A549 (cell line): Measurements from ENCODE around the gene DOCK11. TPM values are rescaled to one million over a fixed set of nuclear protein-coding genes. Genes with fewer than 3 reads are reported as not detected.

Experiments used
- ATAC-seq, 2 experiments: fragments of 200-7000 bp in 1 of 2; fragments of >200 bp in 1 of 2; cut with Nextera tagmentation in 1 of 2; cut with Tn5 transposase in 1 of 2; 3 replicates each; pipeline versions ENCODE4 v1.8.0 to v1.9.1; 2018 to 2020; ENCODE audit warnings: mild to moderate bottlenecking in 1 of 2, moderate library complexity in 1 of 2
- CTCF ChIA-PET: fragments of 300-600 bp; sonication (Branson Sonifier 250); formaldehyde crosslinking; extraction: SDS; loops from one replicate; lab custom pipeline; 2021; ENCODE audit warnings: antibody characterized with exemption, inconsistent platforms; lab: Yijun Ruan, JAX
- POLR2A ChIA-PET: fragments of 350-600 bp; formaldehyde crosslinking; extraction: SDS; loops from one replicate; lab custom pipeline; 2021; ENCODE audit warnings: antibody characterized with exemption, inconsistent platforms; lab: Yijun Ruan, JAX
- DNase-seq, 2 experiments: peaks; one replicate each; pipeline versions ENCODE4 v3.0.0 to v3.0.0-alpha.2; 2011 to 2016; ENCODE audit warnings: low read depth in 1 of 2, low spot score in 1 of 2
- FAIRE-seq: peaks from 2 replicates; lab custom pipeline; 2011; peaks lifted over from hg19 to GRCh38; lab: Jason Lieb, UNC
- H3K27ac ChIP-seq, 2 experiments: fragments of >200 bp; sonication (Bioruptor Twin); formaldehyde crosslinking; 3 replicates each; pipeline ENCODE4 v1.5.1; 2016 to 2017
- H3K4me1 ChIP-seq: fragments of >200 bp; sonication (Bioruptor Twin); formaldehyde crosslinking; 3 replicates; pipeline ENCODE4 v1.6.1; 2016
- H3K4me2 ChIP-seq: fragments of >200 bp; sonication (Bioruptor Twin); formaldehyde crosslinking; 3 replicates; pipeline ENCODE4 v1.6.1; 2016
- H3K4me3 ChIP-seq: fragments of >200 bp; sonication (Bioruptor Twin); formaldehyde crosslinking; 3 replicates; pipeline ENCODE4 v1.5.1; 2016
- H3K9me3 ChIP-seq: fragments of >200 bp; sonication (Bioruptor Twin); formaldehyde crosslinking; 3 replicates; pipeline ENCODE4 v1.6.1; 2016
- BHLHE40 ChIP-seq: IDR thresholded peaks from 2 replicates; pipeline ENCODE4 v1.6.1; 2012; ENCODE audit warnings: low read depth, low read length, inconsistent platforms
- CBX2 ChIP-seq: fragments of 200-600 bp; sonication (generic); IDR thresholded peaks from 2 replicates; pipeline ENCODE4 v1.6.1; 2016; ENCODE audit warnings: low read depth, mild to moderate bottlenecking, borderline replicate concordance
- CBX8 ChIP-seq: fragments of 200-600 bp; sonication (generic); IDR thresholded peaks from 2 replicates; pipeline ENCODE4 v1.6.1; 2016
- CEBPB ChIP-seq, 2 experiments: fragments of >200 bp in 1 of 2; sonication (Bioruptor Twin) in 1 of 2; formaldehyde crosslinking in 1 of 2; IDR thresholded peaks; 2 replicates each; pipeline ENCODE4 v1.6.1; 2012 to 2016
- CHD4 ChIP-seq: fragments of 200-600 bp; sonication (generic); IDR thresholded peaks from 2 replicates; pipeline ENCODE4 v1.6.1; 2016; ENCODE audit warnings: antibody characterized with exemption, mild to moderate bottlenecking, borderline replicate concordance
- EHF ChIP-seq: fragments of 250-450 bp; sonication (Bioruptor Pico); IDR thresholded peaks from 2 replicates; pipeline ENCODE4 v1.5.0; 2020; ENCODE audit warnings: mild to moderate bottlenecking
- EHMT2 ChIP-seq: fragments of 200-600 bp; sonication (generic); IDR thresholded peaks from 2 replicates; pipeline ENCODE4 v1.6.1; 2016; ENCODE audit warnings: antibody characterized with exemption, low read depth, mild to moderate bottlenecking, moderate library complexity
- EP300 ChIP-seq, 2 experiments: fragments of >200 bp; sonication (Bioruptor Twin); formaldehyde crosslinking; IDR thresholded peaks; 2 replicates in 1 of 2; 3 replicates in 1 of 2; pipeline ENCODE4 v1.6.1; 2016 to 2017
- ESRRA ChIP-seq: fragments of 150-350 bp; IDR thresholded peaks from 2 replicates; pipeline ENCODE4 v1.6.1; 2014; ENCODE audit warnings: mild to moderate bottlenecking, low read length, borderline replicate concordance
- FOSB ChIP-seq: fragments of 250-450 bp; sonication (Bioruptor Pico); IDR thresholded peaks from 2 replicates; pipeline ENCODE4 v1.5.0; 2020; ENCODE audit warnings: mild to moderate bottlenecking, moderate library complexity
- FOXS1 ChIP-seq: fragments of 250-450 bp; sonication (Bioruptor Pico); IDR thresholded peaks from 2 replicates; pipeline ENCODE4 v1.5.0; 2020; ENCODE audit warnings: mild to moderate bottlenecking, moderate library complexity
- HEYL ChIP-seq: fragments of 250-450 bp; sonication (Bioruptor Pico); IDR thresholded peaks from 2 replicates; pipeline ENCODE4 v1.8.0; 2021; ENCODE audit warnings: mild to moderate bottlenecking, moderate library complexity
- HOXA7 ChIP-seq: fragments of 250-450 bp; sonication (Bioruptor Pico); IDR thresholded peaks from 2 replicates; pipeline ENCODE4 v1.5.0; 2020; ENCODE audit warnings: mild to moderate bottlenecking, moderate library complexity
- HOXB13 ChIP-seq: fragments of 250-450 bp; sonication (Bioruptor Pico); IDR thresholded peaks from 2 replicates; pipeline ENCODE4 v1.5.0; 2020; ENCODE audit warnings: low read depth, mild to moderate bottlenecking, moderate library complexity
- MAFK ChIP-seq: fragments of 450-650 bp; IDR thresholded peaks from 2 replicates; pipeline ENCODE4 v1.6.1; 2014; ENCODE audit not compliant: partially characterized antibody
- MYC ChIP-seq: IDR thresholded peaks from 2 replicates; pipeline ENCODE4 v1.6.1; 2012; ENCODE audit warnings: mild to moderate bottlenecking, inconsistent platforms, low read length, improper control_type of control experiment, borderline replicate concordance
- PHF8 ChIP-seq: fragments of 200-600 bp; sonication (generic); IDR thresholded peaks from 2 replicates; pipeline ENCODE4 v1.6.1; 2016; ENCODE audit warnings: low read depth, mild to moderate bottlenecking, antibody characterized with exemption, moderate library complexity, borderline replicate concordance
- POLR2A ChIP-seq: IDR thresholded peaks from 2 replicates; pipeline ENCODE4 v1.6.1; 2012; ENCODE audit warnings: mild to moderate bottlenecking, low read length
- RAD21 ChIP-seq, 2 experiments: fragments of >200 bp in 1 of 2; sonication (Bioruptor Twin) in 1 of 2; formaldehyde crosslinking in 1 of 2; IDR thresholded peaks in 1 of 2; conservative IDR thresholded peaks in 1 of 2; 2 replicates in 1 of 2; 3 replicates in 1 of 2; pipeline ENCODE4 v1.6.1; 2012 to 2018; ENCODE audit warnings: inconsistent platforms in 1 of 2
- RCOR1 ChIP-seq: fragments of 150-350 bp; IDR thresholded peaks from 2 replicates; pipeline ENCODE4 v1.6.1; 2014; ENCODE audit warnings: antibody characterized with exemption, low read length, low read depth
- SMC3 ChIP-seq: fragments of >200 bp; sonication (Bioruptor Twin); formaldehyde crosslinking; IDR thresholded peaks from 3 replicates; pipeline ENCODE4 v1.6.1; 2018; ENCODE audit warnings: inconsistent platforms
- SREBF2 ChIP-seq: fragments of 450-650 bp; IDR thresholded peaks from 2 replicates; pipeline ENCODE4 v1.6.1; 2014; ENCODE audit warnings: mild to moderate bottlenecking, moderate library complexity
- TFCP2L1 ChIP-seq: fragments of 250-450 bp; sonication (Bioruptor Pico); IDR thresholded peaks from 2 replicates; pipeline ENCODE4 v1.5.0; 2021; ENCODE audit warnings: mild to moderate bottlenecking
- TP53 ChIP-seq: fragments of 250-450 bp; sonication (Bioruptor Pico); IDR thresholded peaks from 2 replicates; pipeline ENCODE4 v1.5.0; 2021; ENCODE audit warnings: mild to moderate bottlenecking, moderate library complexity
- ZC3H11A ChIP-seq: fragments of 450-650 bp; IDR thresholded peaks from 2 replicates; pipeline ENCODE4 v1.6.1; 2014; ENCODE audit warnings: antibody characterized with exemption, mild to moderate bottlenecking
- ZFP36 ChIP-seq: fragments of 450-650 bp; IDR thresholded peaks from 2 replicates; pipeline ENCODE4 v1.6.1; 2014; ENCODE audit warnings: borderline replicate concordance; ENCODE audit not compliant: partially characterized antibody
- WGBS: methylation state at CpG from one replicate; pipeline ENCODE4 v1.1.6; 2017; ENCODE audit errors: missing lambda C conversion rate; 5-methylcytosine and 5-hydroxymethylcytosine counted together
- polyA plus RNA-seq, 4 experiments: library from polyadenylated mRNA; depleted of rRNA in 3 of 4; stranded (reverse); fragments of >200 nt; fragmentation: RNase III in 1 of 4; extraction: RNeasy Plus Mini Kit Qiagen cat#74134 plus additional on column Dnase treatment in 1 of 4; gene quantifications; 2 replicates in 3 of 4; 3 replicates in 1 of 4; pipeline ENCODE4 v1.2.3, GENCODE V29; 2011 to 2017
- TF ChIP-seq, protein P1 (sequence below): fragments of >200 bp; sonication (Bioruptor Twin); formaldehyde crosslinking; IDR thresholded peaks from 2 replicates; pipeline ENCODE4 v1.6.1; 2016
- TF ChIP-seq, protein P2 (sequence below): fragments of 450-650 bp; IDR thresholded peaks from 2 replicates; pipeline ENCODE4 v1.6.1; 2014; ENCODE audit warnings: antibody characterized with exemption
- TF ChIP-seq, protein P3 (sequence below): fragments of >200 bp; sonication (Bioruptor Twin); formaldehyde crosslinking; IDR thresholded peaks from 3 replicates; pipeline ENCODE4 v1.5.1; 2016
- TF ChIP-seq, protein P4 (sequence below): fragments of >200 bp; sonication (Bioruptor Twin); formaldehyde crosslinking; IDR thresholded peaks from 3 replicates; pipeline ENCODE4 v1.6.1; 2016
- TF ChIP-seq, protein P5 (sequence below): fragments of 150-350 bp; IDR thresholded peaks from 2 replicates; pipeline ENCODE4 v1.6.1; 2014; ENCODE audit warnings: low read depth, mild to moderate bottlenecking, low read length

Gene DOCK11
- polyA plus RNA-seq, 2 of the 4 experiments (the other 2 are of a cell fraction) = 5.8 to 9.5 TPM

DNA sequence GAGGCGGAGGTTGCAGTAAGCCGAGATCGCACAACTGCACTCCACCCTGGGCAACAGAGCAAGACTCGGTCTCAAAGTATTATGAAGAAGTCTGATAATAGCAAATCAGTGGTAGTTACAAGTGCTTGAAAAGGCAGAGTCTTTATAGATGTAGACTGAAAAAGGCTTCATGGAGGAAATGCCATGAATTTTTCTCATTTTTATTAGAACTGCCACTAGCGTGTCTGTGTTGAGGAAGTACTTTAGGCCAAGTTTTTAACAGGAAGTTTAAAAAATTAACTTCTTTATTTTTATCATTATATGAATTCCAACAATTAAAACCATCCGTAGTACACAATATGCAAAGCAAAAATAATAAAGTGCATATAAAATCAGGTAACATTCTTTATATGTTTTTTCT is 199.0 kb downstream of the DOCK11 start:
- DNase-seq = no peak
- Histone ChIP-seq H3K4me1 (no peaks in the 10 kb centered on the region), H3K4me3 (no peak overlapping the region), H3K9me3 (no peaks in the 10 kb centered on the region), H3K27ac (no peak overlapping the region), H3K4me2 (no peak overlapping the region)
- ChIA-PET POLR2A (no interaction called here), CTCF (interaction anchor here (0.6 kb wide), 1 partner anchor 11 kb away, joined by 6 read pairs; no protein-coding TSS in a partner anchor)
- no peak for FAIRE-seq
- 83% methylated on average over 6 of the region's 6 CpGs for whole genome bisulfite sequencing
- TF ChIP-seq EP300 (IDR thresholded peaks at IDR 0.05) (no peak), SREBF2 (no peak), TP53 (CRISPR knock-in tag) (no peak), MYC (no peak), BHLHE40 (no peak), FOXS1 (no peak), PHF8 (no peak), TFCP2L1 (CRISPR knock-in tag) (no peak), CHD4 (no peak), ZC3H11A (no peak), CBX8 (no peak), CBX2 (no peak), HOXA7 (no peak), ZFP36 (no peak), POLR2A (no peak), EHMT2 (no peak)
- TF ChIP-seq, protein P1, sequence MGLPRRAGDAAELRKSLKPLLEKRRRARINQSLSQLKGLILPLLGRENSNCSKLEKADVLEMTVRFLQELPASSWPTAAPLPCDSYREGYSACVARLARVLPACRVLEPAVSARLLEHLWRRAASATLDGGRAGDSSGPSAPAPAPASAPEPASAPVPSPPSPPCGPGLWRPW = no peak
- TF ChIP-seq, protein P2, sequence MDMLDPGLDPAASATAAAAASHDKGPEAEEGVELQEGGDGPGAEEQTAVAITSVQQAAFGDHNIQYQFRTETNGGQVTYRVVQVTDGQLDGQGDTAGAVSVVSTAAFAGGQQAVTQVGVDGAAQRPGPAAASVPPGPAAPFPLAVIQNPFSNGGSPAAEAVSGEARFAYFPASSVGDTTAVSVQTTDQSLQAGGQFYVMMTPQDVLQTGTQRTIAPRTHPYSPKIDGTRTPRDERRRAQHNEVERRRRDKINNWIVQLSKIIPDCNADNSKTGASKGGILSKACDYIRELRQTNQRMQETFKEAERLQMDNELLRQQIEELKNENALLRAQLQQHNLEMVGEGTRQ = no peak
- ATAC-seq = no peak

DNA sequence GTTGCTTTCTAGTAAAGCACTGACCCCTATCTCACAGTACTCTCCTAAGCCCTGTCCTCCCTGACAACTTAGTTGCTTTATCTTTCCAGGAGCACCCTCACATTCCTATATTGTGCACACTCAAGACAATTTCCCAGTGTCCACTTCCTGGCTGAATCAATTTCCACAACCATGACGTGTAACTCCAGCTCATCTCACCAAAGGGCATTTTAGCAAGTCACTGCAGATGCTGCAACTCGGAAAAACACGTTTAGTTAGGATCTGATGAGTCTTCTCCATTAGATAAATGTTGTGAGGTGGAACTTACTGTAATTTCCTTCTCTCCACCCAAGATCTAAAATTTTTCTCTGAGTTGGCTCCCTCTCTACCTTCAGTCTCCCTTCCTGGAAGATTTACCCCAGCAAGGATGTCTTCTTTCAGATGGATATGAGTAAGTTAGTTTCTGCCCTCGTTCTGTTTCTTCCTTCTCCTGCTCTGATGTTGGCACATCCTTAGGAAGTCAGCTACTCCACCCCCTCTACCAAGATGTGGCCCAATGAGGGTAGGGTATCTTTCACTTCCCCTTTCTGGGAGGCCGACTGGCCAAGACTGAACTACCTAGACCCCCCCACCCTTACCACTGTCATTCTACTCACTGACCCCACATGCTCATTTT is 203.0 kb downstream of the DOCK11 start:
- POLR2A ChIA-PET = no interaction called here
- no peaks in the 10 kb centered on the region for H3K9me3 ChIP-seq
- 83% methylated on average over 5 of the region's 5 CpGs for WGBS
- H3K4me3 ChIP-seq = no peak overlapping the region
- ATAC-seq (no peak), DNase-seq (no peak), FAIRE-seq (no peak)
- no peak overlapping the region for H3K27ac ChIP-seq
- TF ChIP-seq HEYL (no peak), RAD21 (conservative IDR thresholded peaks at IDR 0.05 in 1 of 2, IDR thresholded peaks at IDR 0.05 in 1 of 2) (no peak), CBX8 (no peak), FOSB (no peak), MYC (no peak), CBX2 (no peak), FOXS1 (no peak), POLR2A (no peak)
- TF ChIP-seq, protein P3, sequence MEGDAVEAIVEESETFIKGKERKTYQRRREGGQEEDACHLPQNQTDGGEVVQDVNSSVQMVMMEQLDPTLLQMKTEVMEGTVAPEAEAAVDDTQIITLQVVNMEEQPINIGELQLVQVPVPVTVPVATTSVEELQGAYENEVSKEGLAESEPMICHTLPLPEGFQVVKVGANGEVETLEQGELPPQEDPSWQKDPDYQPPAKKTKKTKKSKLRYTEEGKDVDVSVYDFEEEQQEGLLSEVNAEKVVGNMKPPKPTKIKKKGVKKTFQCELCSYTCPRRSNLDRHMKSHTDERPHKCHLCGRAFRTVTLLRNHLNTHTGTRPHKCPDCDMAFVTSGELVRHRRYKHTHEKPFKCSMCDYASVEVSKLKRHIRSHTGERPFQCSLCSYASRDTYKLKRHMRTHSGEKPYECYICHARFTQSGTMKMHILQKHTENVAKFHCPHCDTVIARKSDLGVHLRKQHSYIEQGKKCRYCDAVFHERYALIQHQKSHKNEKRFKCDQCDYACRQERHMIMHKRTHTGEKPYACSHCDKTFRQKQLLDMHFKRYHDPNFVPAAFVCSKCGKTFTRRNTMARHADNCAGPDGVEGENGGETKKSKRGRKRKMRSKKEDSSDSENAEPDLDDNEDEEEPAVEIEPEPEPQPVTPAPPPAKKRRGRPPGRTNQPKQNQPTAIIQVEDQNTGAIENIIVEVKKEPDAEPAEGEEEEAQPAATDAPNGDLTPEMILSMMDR = no peak
- no peaks in the 10 kb centered on the region for H3K4me1 ChIP-seq
- CTCF ChIA-PET = no interaction called here
- no peak overlapping the region for H3K4me2 ChIP-seq

DNA sequence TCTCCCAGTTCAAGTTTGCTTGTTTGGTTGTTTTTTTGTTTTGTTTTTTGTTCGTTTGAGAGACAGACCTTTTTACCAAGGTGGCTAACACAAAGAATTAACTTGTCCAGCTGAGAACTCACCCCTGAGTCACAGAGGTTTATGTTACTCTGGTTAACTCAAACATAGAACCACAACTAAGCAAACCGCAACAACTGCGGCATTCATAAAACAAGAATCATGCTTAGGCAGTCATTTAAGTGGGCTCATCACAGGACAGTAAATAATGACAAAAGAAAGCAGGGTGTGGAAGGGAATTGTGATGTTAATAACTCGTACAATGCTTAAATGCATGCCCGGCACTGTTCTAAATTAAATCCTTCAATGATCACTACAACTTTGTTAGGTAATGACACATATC is 207.1 kb downstream of the DOCK11 start:
- Histone ChIP-seq H3K4me3 (no peak overlapping the region), H3K9me3 (no peaks in the 10 kb centered on the region), H3K4me1 (no peaks in the 10 kb centered on the region), H3K4me2 (no peak overlapping the region), H3K27ac (no peak overlapping the region)
- DNase-seq = no peak
- CTCF ChIA-PET = interaction anchor here (1.0 kb wide), 1 partner anchor 105 kb away, joined by 3 read pairs; no protein-coding TSS in a partner anchor
- WGBS = 88% methylated on average over 5 of the region's 5 CpGs
- no peak for ATAC-seq
- POLR2A ChIA-PET = no interaction called here
- no peak for FAIRE-seq
- TF ChIP-seq MAFK = no peak
- TF ChIP-seq, protein P4, sequence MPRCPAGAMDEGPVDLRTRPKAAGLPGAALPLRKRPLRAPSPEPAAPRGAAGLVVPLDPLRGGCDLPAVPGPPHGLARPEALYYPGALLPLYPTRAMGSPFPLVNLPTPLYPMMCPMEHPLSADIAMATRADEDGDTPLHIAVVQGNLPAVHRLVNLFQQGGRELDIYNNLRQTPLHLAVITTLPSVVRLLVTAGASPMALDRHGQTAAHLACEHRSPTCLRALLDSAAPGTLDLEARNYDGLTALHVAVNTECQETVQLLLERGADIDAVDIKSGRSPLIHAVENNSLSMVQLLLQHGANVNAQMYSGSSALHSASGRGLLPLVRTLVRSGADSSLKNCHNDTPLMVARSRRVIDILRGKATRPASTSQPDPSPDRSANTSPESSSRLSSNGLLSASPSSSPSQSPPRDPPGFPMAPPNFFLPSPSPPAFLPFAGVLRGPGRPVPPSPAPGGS = no peak
- TF ChIP-seq HOXA7 = no peak
- TF ChIP-seq EHF (CRISPR knock-in tag) = no peak
- no peak for TF ChIP-seq HEYL
- no peak for TF ChIP-seq RCOR1
- TF ChIP-seq SMC3 = no peak
- no peak for TF ChIP-seq ESRRA
- TF ChIP-seq, protein P5, sequence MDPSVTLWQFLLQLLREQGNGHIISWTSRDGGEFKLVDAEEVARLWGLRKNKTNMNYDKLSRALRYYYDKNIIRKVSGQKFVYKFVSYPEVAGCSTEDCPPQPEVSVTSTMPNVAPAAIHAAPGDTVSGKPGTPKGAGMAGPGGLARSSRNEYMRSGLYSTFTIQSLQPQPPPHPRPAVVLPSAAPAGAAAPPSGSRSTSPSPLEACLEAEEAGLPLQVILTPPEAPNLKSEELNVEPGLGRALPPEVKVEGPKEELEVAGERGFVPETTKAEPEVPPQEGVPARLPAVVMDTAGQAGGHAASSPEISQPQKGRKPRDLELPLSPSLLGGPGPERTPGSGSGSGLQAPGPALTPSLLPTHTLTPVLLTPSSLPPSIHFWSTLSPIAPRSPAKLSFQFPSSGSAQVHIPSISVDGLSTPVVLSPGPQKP = no peak
- no peak for TF ChIP-seq CEBPB (IDR thresholded peaks at IDR 0.05)
- TF ChIP-seq HOXB13 (CRISPR knock-in tag) = no peak
- no peak for TF ChIP-seq EHMT2
